ENCODE data around the gene NSMCE3. TPM values are rescaled to one million over a fixed set of nuclear protein-coding genes. Genes with fewer than 3 reads are reported as not detected.

The NSMCE3 gene
- 10.9 and 13.8 TPM in 2 replicates for total RNA-seq (2014; rRNA removed; shearing (Covaris generic))

DNA sequence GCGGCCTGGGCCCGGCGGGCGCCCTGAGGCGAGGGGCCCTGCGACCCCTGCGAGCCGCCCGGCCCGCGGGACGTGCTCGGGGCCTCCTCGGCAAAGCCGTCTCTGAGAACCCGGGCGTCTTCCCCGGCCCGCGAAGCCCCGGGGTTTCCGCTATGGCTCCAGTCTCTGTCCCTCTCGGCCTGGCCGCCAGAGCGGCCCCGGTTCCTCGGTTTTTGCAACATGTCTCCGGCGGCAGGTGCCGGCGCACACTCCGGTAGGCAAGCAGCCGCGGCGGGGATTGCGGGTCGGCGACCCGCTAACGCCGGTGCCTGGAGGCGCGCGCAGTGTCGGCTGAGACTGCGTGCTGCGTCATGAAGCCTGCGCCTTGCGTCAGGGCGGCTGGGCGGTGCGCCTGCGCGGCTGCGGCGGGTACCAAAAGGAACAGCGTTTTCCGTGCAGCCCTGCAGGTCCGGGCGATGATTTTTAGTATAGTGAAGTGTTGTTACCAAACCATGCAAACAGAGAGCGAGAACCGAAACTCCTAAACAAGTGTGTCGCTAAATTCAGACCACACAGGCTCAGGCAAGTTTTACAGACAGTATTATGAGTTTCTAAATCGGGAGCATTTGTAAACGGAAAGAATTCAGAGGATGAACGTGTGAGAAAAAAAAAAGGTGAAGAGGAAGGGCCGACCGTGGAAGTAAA is at the start of gene NSMCE3:
Gene NSMCE3 (minus strand): TSS at position 338 of the 684 bp plus-strand sequence. CDS start 117 bp downstream, at position 221.
- peak; percentile 92 for DNase-seq (ENCODE audit: low read depth)

DNA sequence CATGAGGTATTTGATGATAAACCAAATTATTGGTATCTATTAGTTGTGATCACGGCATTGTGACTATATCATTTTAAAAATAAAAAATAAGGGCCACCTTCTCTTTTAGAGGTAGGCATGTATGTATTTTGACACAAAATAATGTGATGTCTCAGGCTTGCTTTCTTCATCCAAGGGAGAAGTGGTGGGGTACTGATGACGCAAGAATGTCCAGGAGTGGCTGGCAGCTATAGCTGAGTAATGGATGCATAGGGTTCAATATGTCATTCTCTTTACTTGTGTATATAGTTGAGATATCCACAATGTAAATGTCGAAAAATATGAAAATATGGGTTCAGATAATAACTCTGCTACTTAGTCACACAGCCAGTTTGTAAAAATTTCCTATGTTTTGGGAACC is 46.8 kb upstream of the NSMCE3 start:
- no peak for DNase-seq (ENCODE audit: low read depth)

DNA sequence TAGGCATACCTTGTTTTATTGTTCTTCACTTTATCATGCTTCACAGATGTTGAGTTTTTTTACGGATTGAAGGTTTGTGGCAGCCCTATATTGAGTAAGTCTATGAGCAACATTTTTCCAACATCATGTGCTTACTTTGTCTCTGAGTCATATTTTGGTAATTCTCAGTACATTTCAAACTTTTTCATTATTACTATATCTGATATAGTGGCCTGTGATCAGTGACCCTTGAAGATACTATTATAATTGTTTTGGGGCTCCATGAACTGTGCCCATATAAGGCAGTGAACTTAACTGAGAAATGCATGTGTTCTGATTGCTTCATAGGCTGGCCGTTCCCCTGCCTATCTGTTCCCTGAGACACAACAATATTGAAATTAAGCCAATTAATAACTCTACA is 42.8 kb upstream of the NSMCE3 start:
- DNase-seq (ENCODE audit: low read depth) = no peak

DNA sequence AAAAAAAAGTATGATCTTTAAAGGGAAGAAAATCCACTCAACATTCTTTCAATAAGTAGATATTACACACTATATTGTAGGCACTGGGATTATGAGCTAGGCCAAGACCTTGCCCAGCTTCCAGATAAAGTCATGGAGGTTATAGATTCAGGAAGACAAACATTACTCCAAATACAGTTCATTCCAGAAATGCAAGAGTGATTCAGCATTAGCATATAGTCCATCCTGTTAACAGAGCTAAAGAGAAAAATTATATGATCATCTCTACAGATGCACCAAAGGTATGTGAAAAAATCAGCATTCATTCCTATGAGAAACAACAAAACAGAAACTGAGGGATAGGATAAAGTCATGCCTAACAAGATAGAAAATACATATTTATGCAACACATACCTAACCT is 42.1 kb upstream of the NSMCE3 start:
- no peak for DNase-seq (ENCODE audit: low read depth)

DNA sequence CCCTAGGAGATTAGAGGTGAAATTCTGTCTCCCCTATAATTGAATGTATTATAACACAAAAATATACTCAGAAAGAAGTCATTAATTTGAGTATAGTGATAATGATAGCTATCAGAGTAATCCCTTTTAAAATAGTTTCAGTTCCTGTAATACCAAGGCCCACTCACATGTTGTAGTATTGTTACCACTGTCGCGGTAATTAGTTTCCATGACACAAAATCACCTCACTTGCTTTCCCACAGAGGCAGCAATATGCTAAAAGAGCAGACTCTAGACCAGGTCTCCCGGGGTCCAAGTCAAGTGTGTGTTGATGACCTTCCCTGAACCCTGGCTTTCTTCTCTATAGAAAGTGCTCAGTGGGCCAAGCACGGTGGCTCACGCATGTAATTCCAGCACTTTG is 39.5 kb upstream of the NSMCE3 start:
- no peak for DNase-seq (ENCODE audit: low read depth)

DNA sequence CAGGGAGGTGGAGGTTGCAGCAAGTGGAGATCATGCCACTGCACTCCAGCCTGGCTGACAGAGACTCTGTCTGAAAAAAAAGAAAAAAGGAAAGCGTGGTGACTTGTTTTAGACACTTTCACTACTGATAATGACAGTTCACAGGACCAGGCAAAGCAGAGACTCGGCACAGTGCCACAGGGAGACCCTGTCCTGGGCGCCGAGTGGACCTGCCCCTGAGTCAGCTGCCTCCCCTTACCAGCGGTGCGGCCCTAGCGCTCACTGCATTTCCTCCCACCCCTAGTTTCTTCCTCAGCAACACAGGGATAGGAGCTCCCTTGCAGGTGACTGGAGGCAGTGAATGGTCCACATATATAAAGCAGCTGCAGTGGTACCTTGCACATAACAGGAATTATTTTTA is 38.7 kb upstream of the NSMCE3 start:
- DNase-seq (ENCODE audit: low read depth) = no peak

DNA sequence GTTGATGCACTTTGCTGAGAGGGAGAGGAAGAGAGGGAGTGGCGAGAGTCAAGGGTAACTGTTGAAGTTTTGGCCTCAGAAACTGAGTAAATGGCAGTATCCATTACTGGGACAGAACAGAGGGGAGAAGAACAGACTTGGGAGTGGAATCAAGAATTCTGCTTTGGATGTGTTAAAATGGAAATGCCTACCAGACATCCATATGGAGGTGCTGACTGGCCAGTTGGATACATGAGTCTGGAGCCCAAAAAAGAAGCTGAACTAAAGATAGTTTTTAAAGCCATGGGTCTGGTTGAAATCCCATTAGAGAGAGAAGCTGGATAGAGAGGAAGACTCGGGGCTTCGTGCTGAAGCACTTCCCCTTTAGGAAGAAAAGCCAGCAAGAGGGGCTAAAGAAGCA is 35.9 kb upstream of the NSMCE3 start:
- DNase-seq (ENCODE audit: low read depth) = no peak

DNA sequence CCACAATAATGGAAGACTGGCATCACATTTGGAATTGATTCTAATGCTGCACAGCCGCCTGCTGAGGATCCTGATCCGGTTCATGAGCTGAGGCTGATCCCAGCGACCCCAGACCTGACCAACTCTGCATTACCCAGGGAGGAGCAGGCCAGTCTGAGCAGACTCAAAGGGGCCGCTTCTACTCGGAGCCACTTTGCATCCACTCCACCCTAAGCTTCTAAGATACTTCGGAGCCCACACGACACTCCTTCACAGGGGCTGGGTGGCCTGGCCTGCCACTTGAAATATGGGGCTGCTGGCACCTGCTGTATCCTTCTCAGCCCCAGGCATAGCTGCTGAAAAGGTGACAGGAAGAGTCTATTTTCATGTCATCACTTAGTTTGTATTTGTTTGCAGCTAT is 33.2 kb upstream of the NSMCE3 start:
- no peak for DNase-seq (ENCODE audit: low read depth)

DNA sequence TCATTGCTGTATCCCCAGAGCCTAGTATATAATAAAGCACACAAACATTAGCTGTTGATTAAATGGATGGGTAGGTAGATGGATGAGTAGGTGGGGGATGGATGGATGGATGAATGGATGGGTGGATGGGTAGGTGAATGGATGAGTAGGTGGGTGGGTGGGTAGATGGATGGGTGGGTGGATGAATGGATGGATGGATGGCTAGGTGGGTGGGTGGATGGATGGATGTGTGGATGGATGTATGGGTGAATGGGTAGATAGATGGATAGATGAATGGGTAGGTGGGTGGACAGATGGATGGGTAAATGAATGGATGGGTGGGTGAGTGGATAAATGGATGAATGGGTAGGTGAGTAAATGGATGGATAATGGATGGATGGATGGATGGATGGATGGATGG is 30.2 kb upstream of the NSMCE3 start:
- no peak for DNase-seq (ENCODE audit: low read depth)

DNA sequence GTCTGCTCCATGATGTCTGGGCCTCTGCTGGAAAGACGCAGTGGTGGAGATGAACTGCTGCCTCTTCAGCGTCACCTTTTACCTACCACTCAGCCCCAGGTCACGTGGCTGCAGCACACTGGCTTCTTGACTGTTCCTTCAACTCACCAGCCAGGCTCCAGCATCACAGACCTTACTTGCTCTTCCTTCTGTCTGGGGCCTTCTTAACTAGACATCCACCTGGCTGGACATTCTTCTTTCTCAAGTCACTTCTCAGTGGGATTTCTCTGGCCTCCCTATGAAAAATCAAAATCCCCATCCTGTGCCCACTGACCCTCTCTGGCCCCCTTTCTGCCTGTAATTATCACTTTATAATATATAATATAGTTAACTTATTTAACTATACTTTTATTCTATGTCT is 29.7 kb upstream of the NSMCE3 start:
- DNase-seq (ENCODE audit: low read depth) = no peak

DNA sequence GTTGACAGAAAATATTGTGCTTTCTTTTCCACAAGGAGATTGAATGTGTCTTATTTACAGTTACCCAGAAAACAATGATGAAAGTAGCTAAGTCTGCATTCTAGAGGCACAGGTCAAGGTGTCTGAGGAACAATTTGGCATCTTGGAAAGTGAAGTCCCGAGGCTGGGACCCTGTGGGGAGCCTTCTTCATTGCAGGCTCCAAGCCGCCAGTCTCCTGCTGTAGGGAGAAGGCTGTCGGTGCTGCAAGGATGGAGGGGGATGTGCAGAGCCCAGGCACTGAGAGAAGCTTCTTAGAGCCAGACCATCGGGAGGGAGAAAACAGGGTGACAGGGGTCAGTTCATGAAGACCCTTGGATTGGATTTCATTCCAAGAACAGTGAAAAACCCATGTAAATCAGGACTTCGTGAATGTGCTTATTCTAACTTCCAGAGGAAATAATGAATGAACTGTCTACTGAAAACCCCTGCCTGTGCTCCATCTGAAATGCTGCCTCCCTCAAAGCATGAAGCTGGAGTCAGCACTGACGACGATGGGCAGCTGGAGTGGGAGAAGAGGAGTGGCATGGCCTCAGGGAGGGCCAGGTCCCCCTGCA is 25.2 kb upstream of the NSMCE3 start:
- DNase-seq (ENCODE audit: low read depth) = no peak

DNA sequence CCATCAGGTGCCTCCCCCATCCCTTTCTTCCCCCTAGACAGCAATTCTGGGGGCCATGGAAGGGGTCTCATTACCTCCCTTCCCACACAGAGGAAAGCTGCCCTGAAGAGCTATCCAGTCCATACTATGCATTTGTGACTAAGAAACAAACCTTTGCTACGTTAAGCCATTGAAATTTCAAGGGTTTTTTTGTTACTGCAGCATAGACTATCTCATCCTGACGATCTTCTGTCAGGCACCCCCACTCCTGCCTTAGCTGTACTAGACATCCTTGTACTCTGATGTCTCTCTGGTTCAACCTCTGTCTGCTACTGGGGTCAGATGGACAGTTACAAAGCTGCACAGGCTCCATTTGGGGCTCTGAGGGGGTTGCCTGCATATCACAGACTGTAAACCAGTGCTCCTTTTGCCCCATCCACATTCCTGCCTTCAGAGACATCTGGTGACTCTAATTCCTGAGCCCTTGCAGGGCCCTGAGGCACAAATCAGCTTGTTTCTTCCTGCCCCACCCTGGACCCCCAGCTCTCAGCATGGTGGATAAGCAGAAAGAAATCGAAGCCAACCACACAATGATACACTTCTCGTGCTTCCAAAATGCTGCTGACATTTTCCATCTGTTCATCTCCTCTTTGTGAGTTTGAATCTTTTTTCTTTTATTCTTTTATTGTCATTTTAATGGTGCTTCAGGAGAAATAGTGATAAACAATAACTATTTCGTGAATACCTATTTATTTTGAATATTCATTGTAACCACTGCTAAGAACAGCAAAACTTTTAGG is 21.6 kb upstream of the NSMCE3 start:
- no peak for DNase-seq (ENCODE audit: low read depth)

DNA sequence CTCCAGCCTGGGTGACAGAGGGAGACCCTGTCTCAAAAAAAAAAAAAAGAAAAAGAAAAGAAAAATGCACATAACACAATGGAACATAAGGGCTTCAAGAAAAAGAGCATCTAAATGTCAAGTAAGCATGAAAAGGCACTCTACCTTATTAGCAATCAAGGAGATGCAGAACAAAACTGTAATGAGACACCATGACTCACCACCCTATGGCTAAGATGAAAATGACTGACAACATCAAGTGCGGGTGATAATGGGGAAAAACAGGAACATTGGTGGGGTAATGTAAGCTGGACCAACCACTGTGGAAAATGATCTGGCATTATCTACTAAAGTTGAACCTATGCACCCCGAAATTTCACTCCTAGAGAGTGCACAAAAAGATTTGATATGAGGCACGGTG is 19.6 kb upstream of the NSMCE3 start:
- DNase-seq (ENCODE audit: low read depth) = no peak

DNA sequence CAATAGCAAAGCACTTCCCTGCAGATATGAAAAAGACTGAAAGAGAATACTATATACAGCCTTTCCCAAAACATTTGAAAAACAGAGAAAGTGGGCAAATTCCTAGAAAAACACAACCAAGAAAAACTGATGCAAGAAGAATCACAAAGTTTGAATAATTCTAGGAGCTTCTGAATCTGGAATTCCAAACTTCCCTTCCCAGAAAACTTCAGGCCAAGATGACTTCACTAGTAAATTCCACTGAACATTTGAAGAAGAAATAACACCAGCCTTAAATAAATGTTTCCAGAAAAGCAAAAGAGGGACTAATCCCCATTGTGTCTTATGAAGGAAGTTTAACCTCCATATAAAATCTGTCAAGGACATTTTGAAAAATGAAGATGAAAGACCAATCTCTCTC is 15.8 kb upstream of the NSMCE3 start:
- no peak for DNase-seq (ENCODE audit: low read depth)

DNA sequence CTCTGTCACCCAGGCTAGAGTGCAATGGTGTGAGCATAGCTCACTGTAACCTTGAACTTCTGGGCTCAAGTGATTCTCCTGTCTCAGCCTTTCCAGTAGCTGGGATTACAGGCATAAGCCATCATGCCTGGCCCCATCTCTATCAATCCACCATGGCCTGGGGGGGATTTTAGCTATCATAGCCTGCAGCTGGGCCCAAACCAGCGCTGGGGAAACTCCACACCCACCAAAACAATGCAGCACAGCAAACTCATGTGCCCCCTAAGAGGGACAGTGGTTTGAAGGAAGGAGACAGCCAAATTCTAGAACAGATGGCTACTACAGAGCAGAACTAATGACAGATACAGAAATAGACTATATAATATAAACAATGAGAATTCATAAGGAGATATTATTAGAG is 13.8 kb upstream of the NSMCE3 start:
- DNase-seq (ENCODE audit: low read depth) = no peak

DNA sequence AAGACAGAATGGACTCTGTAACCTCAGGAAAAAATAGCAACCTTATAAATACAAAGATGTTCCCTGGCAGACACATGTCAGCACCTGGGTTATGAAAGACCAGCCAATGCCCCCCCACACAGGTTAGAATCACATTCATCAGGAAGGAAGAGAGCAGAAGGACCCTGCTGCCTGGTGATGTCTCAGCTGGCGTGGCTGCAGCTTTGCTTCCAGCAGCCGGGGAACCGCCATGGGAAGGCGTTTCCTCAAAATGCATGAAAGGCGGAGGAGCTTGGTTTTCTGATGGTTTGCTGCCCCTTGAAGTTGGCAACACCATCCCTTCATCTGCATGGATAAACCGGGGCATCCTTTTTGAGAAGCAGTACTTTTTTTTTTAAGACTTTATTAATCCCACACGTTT is 10.9 kb upstream of the NSMCE3 start:
- DNase-seq (ENCODE audit: low read depth) = no peak

DNA sequence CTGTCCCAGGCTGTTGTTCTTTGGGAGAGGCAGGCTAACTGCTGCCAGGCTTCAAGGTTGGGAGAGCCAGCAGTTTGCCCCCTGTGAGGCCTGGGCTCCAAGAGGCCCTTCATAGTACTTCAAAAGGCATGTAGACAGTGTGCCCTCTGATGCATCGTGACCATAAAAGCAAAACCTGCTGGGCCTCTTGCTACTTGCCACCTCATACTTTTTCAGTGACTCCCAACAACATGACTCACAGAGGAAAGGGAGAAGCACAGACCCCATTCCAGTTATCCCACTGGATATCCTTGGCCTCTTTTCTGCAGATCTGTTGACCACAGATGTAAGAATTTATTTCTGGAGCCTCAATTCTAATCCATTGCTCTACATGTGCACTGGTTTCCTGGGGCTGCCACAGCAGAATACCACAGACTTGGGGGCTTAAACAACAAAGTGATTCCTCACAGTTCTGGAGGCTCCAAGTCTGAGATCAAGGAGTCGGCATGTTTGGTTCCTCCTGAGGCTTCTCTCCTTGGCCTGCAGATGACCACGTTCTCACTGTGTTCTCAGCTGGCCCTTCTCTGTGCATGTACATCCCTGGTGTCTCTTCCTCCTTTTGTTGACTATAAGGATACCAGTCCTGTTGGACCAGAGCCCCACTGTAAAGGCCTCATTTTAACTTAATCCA is 8.9 kb upstream of the NSMCE3 start:
- DNase-seq (ENCODE audit: low read depth) = peak; percentile 84

DNA sequence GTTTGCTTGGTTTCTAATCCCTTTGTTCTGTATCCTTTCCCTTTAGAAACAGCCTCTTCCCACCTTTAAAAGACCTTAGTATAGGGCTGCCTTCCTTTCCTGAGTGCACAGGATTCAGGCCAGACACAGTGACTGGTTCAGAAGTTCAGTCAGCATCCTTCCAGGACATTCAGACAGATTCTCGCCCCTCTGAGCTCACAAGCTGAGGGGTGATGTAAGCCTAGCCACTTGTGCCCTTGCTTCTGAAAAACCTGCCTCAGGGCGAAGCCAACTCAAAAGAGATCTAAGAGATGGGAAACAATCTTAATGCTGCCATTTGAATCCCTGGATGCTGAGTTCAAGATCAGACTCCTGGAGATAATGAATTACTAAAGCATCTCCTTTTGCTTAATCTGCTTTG is 6.7 kb upstream of the NSMCE3 start:
- DNase-seq (ENCODE audit: low read depth) = no peak

DNA sequence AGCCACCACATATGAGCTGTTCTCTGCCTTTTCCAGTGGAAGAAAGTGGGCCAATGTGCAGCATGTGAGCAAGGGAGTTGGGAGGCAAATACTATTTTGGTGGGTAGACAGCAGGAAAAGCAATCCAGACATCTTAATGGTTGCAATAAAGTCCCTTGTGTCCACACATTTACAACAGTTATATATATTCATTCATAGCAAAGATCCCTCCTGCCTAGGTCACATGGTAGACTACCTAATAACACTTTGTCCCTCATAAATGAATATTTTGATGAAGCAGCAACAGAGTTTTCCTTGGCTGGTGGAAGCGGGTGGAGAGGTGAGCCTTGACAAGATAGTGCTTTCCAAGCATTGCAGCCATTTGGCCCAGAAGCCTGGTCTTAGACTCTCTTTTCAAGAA is 6.2 kb upstream of the NSMCE3 start:
- DNase-seq (ENCODE audit: low read depth) = no peak

DNA sequence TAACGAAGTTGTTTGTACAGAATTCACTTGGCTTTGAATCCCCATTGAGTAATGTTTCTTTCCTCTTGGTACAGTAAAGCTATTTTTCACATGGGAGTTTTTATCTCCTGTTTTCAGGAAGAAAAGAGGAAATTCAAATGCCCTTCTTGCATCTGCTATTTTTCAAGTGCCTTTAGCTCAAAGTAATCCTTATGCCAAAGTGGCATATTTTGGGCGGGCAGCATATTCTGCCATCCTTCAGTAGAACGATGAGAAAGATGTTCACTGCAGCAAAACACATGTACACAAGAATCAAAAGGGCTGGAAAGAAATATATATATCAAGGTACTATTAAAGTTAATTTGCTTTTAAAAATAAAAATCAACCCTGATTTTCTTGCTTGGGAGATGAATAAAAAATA is 5.3 kb upstream of the NSMCE3 start:
- no peak for DNase-seq (ENCODE audit: low read depth)

DNA sequence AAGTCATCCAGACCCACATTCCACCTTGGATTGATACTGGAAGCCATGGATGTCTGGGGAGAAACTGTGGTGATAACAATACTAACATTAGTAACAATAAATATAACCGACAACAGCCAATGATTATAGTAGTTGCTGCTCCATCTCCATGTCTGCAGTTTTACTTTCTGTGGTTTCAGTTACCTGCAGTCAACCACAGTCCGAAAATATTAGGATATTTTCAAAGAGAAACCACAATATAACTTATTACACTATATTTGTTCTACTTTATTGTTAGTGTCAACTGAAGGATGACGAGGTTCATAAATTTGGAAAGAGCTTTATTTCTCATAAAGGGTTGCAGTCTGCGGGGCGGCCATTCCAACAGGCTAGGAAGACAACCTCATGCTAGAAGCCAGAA is 2.6 kb upstream of the NSMCE3 start:
- no peak for DNase-seq (ENCODE audit: low read depth)

DNA sequence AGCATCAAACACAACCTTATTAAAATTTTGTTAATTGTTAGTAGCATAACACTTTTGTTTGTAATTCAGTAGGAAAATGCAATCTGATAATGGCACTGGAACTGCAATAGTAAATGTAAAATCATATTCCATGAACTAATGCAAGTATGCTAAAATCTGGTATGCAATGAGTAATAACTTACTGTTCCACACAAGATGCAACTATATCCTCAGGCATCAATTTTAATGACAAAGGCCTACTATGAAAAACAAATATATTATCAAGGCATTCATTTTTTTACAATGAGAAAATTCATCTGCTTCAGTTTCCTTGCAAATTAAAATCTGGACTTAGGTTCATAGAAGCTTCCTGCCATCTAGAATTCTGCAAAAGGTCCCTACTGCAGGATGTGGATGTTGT is 1.4 kb upstream of the NSMCE3 start:
- DNase-seq (ENCODE audit: low read depth) = no peak
